OCI-LY1 (cell line): ENCODE data around the gene ARHGEF40.

ENCODE experiments used
- EZH2 ChIP-seq: fragments of 200-600 bp; sonication (generic), shearing (Covaris generic); IDR thresholded peaks from 2 replicates; pipeline ENCODE4 v1.8.0; 2017; ENCODE audit warnings: borderline replicate concordance, mixed run types, mild to moderate bottlenecking, antibody characterized with exemption, low read length, moderate library complexity, mixed read lengths
- TF ChIP-seq, protein P1 (sequence below): fragments of 200-600 bp; sonication (generic), shearing (Covaris generic); IDR thresholded peaks from 2 replicates; pipeline ENCODE4 v1.5.1; 2017; ENCODE audit warnings: mild to moderate bottlenecking, antibody characterized with exemption, low read length, moderate library complexity, mixed read lengths

DNA sequence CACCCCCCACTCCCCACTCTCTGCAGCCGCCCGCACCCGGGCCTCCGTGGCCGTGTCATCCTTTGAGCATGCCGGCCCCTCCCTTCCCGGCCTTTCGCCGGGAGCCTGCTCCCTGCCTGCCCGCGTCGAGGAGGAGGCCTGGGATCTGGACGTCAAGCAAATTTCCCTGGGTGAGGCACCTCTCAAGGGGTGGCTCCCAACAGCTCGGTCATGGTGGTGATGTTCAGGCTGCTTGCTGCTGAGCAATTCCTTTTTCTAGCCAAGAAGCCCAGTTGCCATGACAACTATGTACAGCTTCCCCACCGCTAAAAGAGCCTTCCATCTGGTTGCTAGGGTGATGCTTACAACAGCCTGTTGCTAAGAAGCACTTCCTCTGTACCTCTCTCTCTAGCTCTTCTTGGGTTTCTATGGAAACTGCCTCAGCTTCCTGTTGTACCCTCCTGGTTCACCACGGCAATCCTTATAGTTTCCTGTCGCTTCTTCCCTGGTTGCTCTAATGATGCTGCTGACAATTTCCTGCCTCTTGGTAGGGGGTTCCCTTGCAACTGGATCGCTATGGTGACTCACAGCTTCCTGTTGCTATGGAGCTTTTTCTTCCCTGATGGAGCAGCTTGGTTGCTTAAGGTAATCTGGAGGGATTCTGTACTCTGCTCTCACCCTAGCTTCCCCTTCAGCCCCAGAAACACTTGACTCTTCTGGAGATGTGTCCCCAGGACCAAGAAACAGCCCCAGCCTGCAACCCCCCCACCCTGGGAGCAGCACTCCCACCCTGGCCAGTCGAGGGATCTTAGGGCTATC, 17.4 kb downstream of the ARHGEF40 start:
- TF ChIP-seq, protein P1, sequence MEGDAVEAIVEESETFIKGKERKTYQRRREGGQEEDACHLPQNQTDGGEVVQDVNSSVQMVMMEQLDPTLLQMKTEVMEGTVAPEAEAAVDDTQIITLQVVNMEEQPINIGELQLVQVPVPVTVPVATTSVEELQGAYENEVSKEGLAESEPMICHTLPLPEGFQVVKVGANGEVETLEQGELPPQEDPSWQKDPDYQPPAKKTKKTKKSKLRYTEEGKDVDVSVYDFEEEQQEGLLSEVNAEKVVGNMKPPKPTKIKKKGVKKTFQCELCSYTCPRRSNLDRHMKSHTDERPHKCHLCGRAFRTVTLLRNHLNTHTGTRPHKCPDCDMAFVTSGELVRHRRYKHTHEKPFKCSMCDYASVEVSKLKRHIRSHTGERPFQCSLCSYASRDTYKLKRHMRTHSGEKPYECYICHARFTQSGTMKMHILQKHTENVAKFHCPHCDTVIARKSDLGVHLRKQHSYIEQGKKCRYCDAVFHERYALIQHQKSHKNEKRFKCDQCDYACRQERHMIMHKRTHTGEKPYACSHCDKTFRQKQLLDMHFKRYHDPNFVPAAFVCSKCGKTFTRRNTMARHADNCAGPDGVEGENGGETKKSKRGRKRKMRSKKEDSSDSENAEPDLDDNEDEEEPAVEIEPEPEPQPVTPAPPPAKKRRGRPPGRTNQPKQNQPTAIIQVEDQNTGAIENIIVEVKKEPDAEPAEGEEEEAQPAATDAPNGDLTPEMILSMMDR: no peak
- no peak for TF ChIP-seq EZH2
